B cell (primary cell): Measurements from ENCODE around the gene LCORL. TPM values are rescaled to one million over a fixed set of nuclear protein-coding genes. Genes with fewer than 3 reads are reported as not detected.

ENCODE experiments used
- ATAC-seq: fragments of 200-7000 bp; cut with Tn5 transposase; one replicate; pipeline ENCODE4 v1.10.0; 2021; ENCODE audit warnings: low read depth, mild to moderate bottlenecking, moderate number of reproducible peaks, moderate library complexity
- CTCF ChIA-PET: fragments of 350-600 bp; sonication (Branson Sonifier 250); formaldehyde crosslinking; loops from one replicate; lab custom pipeline; 2021; ENCODE audit warnings: antibody characterized with exemption, inconsistent platforms; lab: Charles Lee
- POLR2A ChIA-PET: fragments of 350-600 bp; sonication (Branson Sonifier 250); formaldehyde crosslinking; loops from one replicate; lab custom pipeline; 2021; ENCODE audit warnings: antibody characterized with exemption; lab: Charles Lee
- DNase-seq: peaks from one replicate; pipeline ENCODE4 v3.0.0; 2013
- H2AFZ ChIP-seq: 2 replicates; pipeline ENCODE4 v1.6.1; 2012; ENCODE audit warnings: mild to moderate bottlenecking, low read depth, low read length; ENCODE audit not compliant: insufficient read depth, poor library complexity, severe bottlenecking
- H3K27ac ChIP-seq, 2 donors: 1 replicate in 1 of 2; 2 replicates in 1 of 2; pipeline ENCODE4 v1.5.1; 2012 to 2013; ENCODE audit warnings: low read length in 2 of 2, mild to moderate bottlenecking in 2 of 2, moderate library complexity in 1 of 2
- H3K27me3 ChIP-seq, 4 experiments: fragments of 200-600 bp in 1 of 4; sonication (generic) in 1 of 4; replicated peaks in 1 of 4; 1 replicate in 2 of 4; 2 replicates in 2 of 4; pipeline versions ENCODE4 v1.6.1 to v1.7.0; 2013 to 2016; ENCODE audit warnings: low read length in 3 of 4, mild to moderate bottlenecking in 2 of 4, mixed read lengths in 1 of 4, moderate library complexity in 1 of 4; ENCODE audit not compliant: insufficient read depth in 4 of 4, control insufficient read depth in 3 of 4; ENCODE audit errors: control extremely low read depth in 1 of 4
- H3K36me3 ChIP-seq, 2 experiments: replicated peaks in 1 of 2; 1 replicate in 1 of 2; 2 replicates in 1 of 2; pipeline versions ENCODE4 v1.6.1 to v1.7.1; 2013; ENCODE audit warnings: low read length in 1 of 2; ENCODE audit not compliant: insufficient read depth in 2 of 2, control insufficient read depth in 1 of 2; ENCODE audit errors: control extremely low read depth in 1 of 2, extremely low read depth in 1 of 2
- H3K4me1 ChIP-seq, 2 donors: fragments of 200-600 bp in 1 of 2; sonication (generic) in 1 of 2; 1 replicate in 1 of 2; 2 replicates in 1 of 2; pipeline versions ENCODE4 v1.5.1 to v1.6.1; 2013 to 2017; ENCODE audit warnings: low read length in 2 of 2; ENCODE audit not compliant: control insufficient read depth in 2 of 2, insufficient read depth in 2 of 2
- H3K4me2 ChIP-seq: replicated peaks from 2 replicates; pipeline ENCODE3; 2012; ENCODE audit warnings: mild to moderate bottlenecking, low read depth, low read length; ENCODE audit not compliant: poor library complexity, severe bottlenecking
- H3K4me3 ChIP-seq, 5 experiments: fragments of 200-600 bp in 1 of 5; sonication (generic) in 1 of 5; 1 replicate in 3 of 5; 2 replicates in 2 of 5; pipeline versions ENCODE4 v1.5.1 to v1.7.0; 2011 to 2016; ENCODE audit warnings: low read length in 4 of 5, mild to moderate bottlenecking in 4 of 5, low read depth in 2 of 5, control low read depth in 1 of 5, moderate library complexity in 1 of 5; ENCODE audit not compliant: insufficient read depth in 1 of 5; ENCODE audit errors: control extremely low read depth in 1 of 5, extremely low read depth in 1 of 5
- H3K79me2 ChIP-seq: fragments of 200-600 bp; sonication (generic); one replicate; pipeline ENCODE4 v1.6.0; 2016; ENCODE audit warnings: low read length; ENCODE audit not compliant: control insufficient read depth, insufficient read depth
- H3K9ac ChIP-seq: fragments of 200-600 bp; sonication (generic); 2 replicates; pipeline ENCODE4 v1.6.1; 2017; ENCODE audit warnings: mild to moderate bottlenecking, low read length, moderate library complexity
- H3K9me3 ChIP-seq, 3 donors: one replicate each; pipeline versions ENCODE4 v1.6.1 to v1.7.1; 2013; ENCODE audit warnings: low read length in 2 of 3; ENCODE audit not compliant: control insufficient read depth in 2 of 3, insufficient read depth in 1 of 3; ENCODE audit errors: control extremely low read depth in 1 of 3
- H4K20me1 ChIP-seq: 2 replicates; pipeline ENCODE4 v1.6.0; 2012; ENCODE audit warnings: mild to moderate bottlenecking, low read length; ENCODE audit not compliant: insufficient read depth, control insufficient read depth, poor library complexity, severe bottlenecking
- H3K27ac Mint-ChIP-seq: one replicate; pipeline ENCODE4 v1.8.0; 2021; ENCODE audit warnings: mixed read lengths
- H3K27me3 Mint-ChIP-seq: one replicate; pipeline ENCODE4 v1.8.0; 2021; ENCODE audit warnings: mixed read lengths
- H3K4me1 Mint-ChIP-seq: one replicate; pipeline ENCODE4 v1.8.0; 2021; ENCODE audit warnings: mixed read lengths
- H3K4me3 Mint-ChIP-seq: one replicate; pipeline ENCODE4 v1.8.0; 2021; ENCODE audit warnings: mixed read lengths
- H3K9me3 Mint-ChIP-seq: one replicate; pipeline ENCODE4 v1.8.0; 2022; ENCODE audit warnings: mixed read lengths; ENCODE audit not compliant: insufficient read depth
- CTCF ChIP-seq: fragments of 200-600 bp; IDR thresholded peaks from one replicate; pipeline ENCODE4 v1.8.0; 2022; ENCODE audit warnings: antibody characterized with exemption, mild to moderate bottlenecking
- EZH2 ChIP-seq: IDR thresholded peaks from 2 replicates; pipeline ENCODE4 v1.6.1; 2012; ENCODE audit warnings: borderline replicate concordance, low read depth, mild to moderate bottlenecking, moderate library complexity, low read length; ENCODE audit not compliant: insufficient read depth, poor library complexity, severe bottlenecking
- WGBS: methylation state at CpG from one replicate; pipeline ENCODE4 v1.1.5; 2013; ENCODE audit warnings: missing lambda C conversion rate; ENCODE audit not compliant: insufficient coverage; 5-methylcytosine and 5-hydroxymethylcytosine counted together
- intact Hi-C: fragments of 100-400 bp; cut with micrococcal nuclease; formaldehyde crosslinking; loops from one replicate; pipeline ENCODE4 v1.10.0; 2022
- polyA plus RNA-seq: library from polyadenylated mRNA; depleted of rRNA; stranded (reverse); fragments of >200 nt; gene quantifications from 2 replicates; pipeline ENCODE4 v1.2.3, GENCODE V29; 2012
- total RNA-seq, 2 donors: library from RNA; stranded (reverse); fragments of 120-200 nt in 1 of 2; gene quantifications; 1 replicate in 1 of 2; 2 replicates in 1 of 2; pipeline versions ENCODE4 v1.2.3 to v1.2.4, GENCODE V29; 2013 to 2022

LCORL gene
- total and polyA plus RNA-seq, 2 donors (not counting 1 experiment from before 2014, with no cell fraction given): 1.2 to 31.3 TPM

- Mint-ChIP-seq H3K27me3 (no peaks in the 10 kb centered on the region), H3K4me3 (no peak overlapping the region), H3K9me3 (peaks cover 5% of the 10 kb centered on the region), H3K4me1 (no peaks in the 10 kb centered on the region), H3K27ac (no peak overlapping the region)
- Histone ChIP-seq H3K4me1 (no peaks in the 10 kb centered on the region), H3K36me3 (peaks cover 1 to 4% of the 10 kb centered on the region in 2 experiments), H3K27me3 (no peaks in the 10 kb centered on the region), H3K4me3 (no peak overlapping the region), H3K9ac (no peak overlapping the region), H3K9me3 (peaks cover 0 to 2% (median 0%) of the 10 kb centered on the region in 3 donors), H4K20me1 (peaks cover 4% of the 10 kb centered on the region), H3K27ac (no peak overlapping the region), H2AFZ (no peak overlapping the region), H3K4me2 (no peak overlapping the region), H3K79me2 (no peaks in the 10 kb centered on the region)
- no peak for TF ChIP-seq CTCF
- no peak for DNase-seq
- ChIA-PET POLR2A (no interaction called here), CTCF (no interaction called here)
- no peak for ATAC-seq
- intact Hi-C loops: no loop called here
- 100% methylated on average over 5 of the region's 5 CpGs for WGBS
Measured at GRCh38 chr4:17924189-17924588, 97.4 kb downstream of the LCORL start.

- WGBS: 100% methylated on average over 1 of the region's 1 CpG
- H3K79me2 ChIP-seq: no peaks in the 10 kb centered on the region
- no peak for DNase-seq
Measured at GRCh38 chr4:17921451-17921850, 100.1 kb downstream of the LCORL start.

More at GRCh38 chr4:17921451-17921850, 100.1 kb downstream of the LCORL start:
- Histone ChIP-seq H3K4me2 (no peak overlapping the region), H4K20me1 (no peaks in the 10 kb centered on the region), H3K27ac (no peak overlapping the region), H3K4me3 (no peak overlapping the region), H3K9me3 (no peaks in the 10 kb centered on the region), H3K4me1 (no peaks in the 10 kb centered on the region), H3K27me3 (no peaks in the 10 kb centered on the region), H3K9ac (no peak overlapping the region), H3K36me3 (peaks cover 0 to 4% of the 10 kb centered on the region in 2 experiments), H2AFZ (no peak overlapping the region)
- ATAC-seq: no peak
- H3K4me1 Mint-ChIP-seq: no peaks in the 10 kb centered on the region
- no peak overlapping the region for H3K4me3 Mint-ChIP-seq
- TF ChIP-seq CTCF (no peak), EZH2 (no peak)
- CTCF ChIA-PET: no interaction called here
- intact Hi-C loops: no loop called here
- peaks cover 3% of the 10 kb centered on the region for H3K9me3 Mint-ChIP-seq
- POLR2A ChIA-PET: no interaction called here
- H3K27me3 Mint-ChIP-seq: no peaks in the 10 kb centered on the region
- no peak overlapping the region for H3K27ac Mint-ChIP-seq
